HepG2 (cell line): Measurements from ENCODE around the gene OTUD6A. TPM values are rescaled to one million over a fixed set of nuclear protein-coding genes. Genes with fewer than 3 reads are reported as not detected.

Experiments
- ATAC-seq: fragments of 200-7000 bp; cut with Tn5 transposase; 3 replicates; pipeline ENCODE4 v1.9.1; 2020; ENCODE audit warnings: mild to moderate bottlenecking, moderate library complexity
- BruUV-seq: library from RNA; stranded (reverse); fragments of 400-500 nt; replicated peaks from 2 replicates; lab custom pipeline; 2021; lab: Mats Ljungman, UMichigan
- CTCF ChIA-PET: fragments of 300-600 bp; formaldehyde crosslinking; extraction: SDS; loops from one replicate; lab custom pipeline; 2021; ENCODE audit warnings: low total read pairs, inconsistent platforms, low intra/inter-chr PET ratio; lab: Yijun Ruan, JAX
- POLR2A ChIA-PET: fragments of 350-600 bp; sonication (Branson Sonifier 250); formaldehyde crosslinking; loops from one replicate; lab custom pipeline; 2020; ENCODE audit warnings: antibody characterized with exemption, inconsistent platforms; lab: Yijun Ruan, JAX
- DNase-seq: peaks from one replicate; pipeline ENCODE4 v3.0.0-alpha.2; 2015; ENCODE audit warnings: low spot score
- FAIRE-seq: peaks from 3 replicates; lab custom pipeline; 2011; peaks lifted over from hg19 to GRCh38; lab: Jason Lieb, UNC
- H2AFZ ChIP-seq: one replicate; pipeline ENCODE4 v1.6.1; 2011; ENCODE audit warnings: low read length, inconsistent platforms
- H3K27ac ChIP-seq: fragments of 300-600 bp; 3 replicates; pipeline ENCODE4 v1.8.0; 2011; ENCODE audit warnings: mixed run types, mild to moderate bottlenecking, mixed read lengths, low read length, inconsistent platforms; ENCODE audit not compliant: insufficient read depth; ENCODE audit errors: extremely low read length
- H3K27me3 ChIP-seq, 2 experiments: fragments of 200-600 bp in 1 of 2; 2 replicates in 1 of 2; 3 replicates in 1 of 2; pipeline versions ENCODE4 v1.6.0 to v1.8.0; 2011; ENCODE audit warnings: low read length in 2 of 2, mild to moderate bottlenecking in 2 of 2, moderate library complexity in 2 of 2, inconsistent platforms in 1 of 2; ENCODE audit not compliant: insufficient read depth in 2 of 2, control insufficient read depth in 1 of 2
- H3K36me3 ChIP-seq, 2 experiments: fragments of 200-600 bp in 1 of 2; replicated peaks in 1 of 2; 2 replicates in 1 of 2; 3 replicates in 1 of 2; pipeline versions ENCODE4 v1.5.1 to v1.8.0; 2011; ENCODE audit warnings: low read length in 2 of 2, inconsistent platforms in 1 of 2; ENCODE audit not compliant: insufficient read depth in 2 of 2, control insufficient read depth in 1 of 2
- H3K4me1 ChIP-seq: 2 replicates; pipeline ENCODE4 v1.5.1; 2012; ENCODE audit warnings: low read length, inconsistent platforms; ENCODE audit not compliant: insufficient read depth
- H3K4me2 ChIP-seq: 2 replicates; pipeline ENCODE4 v1.6.0; 2011; ENCODE audit warnings: low read depth, low read length, inconsistent platforms
- H3K4me3 ChIP-seq, 3 experiments: fragments of 200-600 bp in 1 of 3; sonication (generic), shearing (Covaris generic) in 1 of 3; replicated peaks in 1 of 3; 2 replicates each; pipeline ENCODE4 v1.5.1; 2011 to 2016; ENCODE audit warnings: low read length in 3 of 3, inconsistent platforms in 2 of 3, low read depth in 2 of 3, mild to moderate bottlenecking in 2 of 3, control low read depth in 1 of 3, mixed read lengths in 1 of 3; ENCODE audit not compliant: insufficient read depth in 1 of 3
- H3K79me2 ChIP-seq: one replicate; pipeline ENCODE4 v1.6.1; 2011; ENCODE audit warnings: low read length, inconsistent platforms; ENCODE audit not compliant: insufficient read depth
- H3K9ac ChIP-seq: 2 replicates; pipeline ENCODE4 v1.6.0; 2011; ENCODE audit warnings: mild to moderate bottlenecking, low read depth, low read length, inconsistent platforms; ENCODE audit not compliant: insufficient read depth
- H3K9me3 ChIP-seq: 2 replicates; pipeline ENCODE4 v1.5.1; 2012; ENCODE audit warnings: mild to moderate bottlenecking, low read length
- H4K20me1 ChIP-seq: 2 replicates; pipeline ENCODE4 v1.6.0; 2011; ENCODE audit warnings: inconsistent platforms, mild to moderate bottlenecking, low read length, moderate library complexity; ENCODE audit not compliant: insufficient read depth
- HIVEP1 ChIP-seq: sonication (generic); formaldehyde crosslinking; IDR thresholded peaks from 2 replicates; pipeline ENCODE4 v1.4.0; 2020; ENCODE audit warnings: mild to moderate bottlenecking, missing genetic modification reagents
- HMG20B ChIP-seq: conservative IDR thresholded peaks from 2 replicates; pipeline ENCODE4 v1.6.1; 2016; ENCODE audit warnings: missing genetic modification reagents, missing compliant biosample characterization
- MAFK ChIP-seq, 2 experiments: IDR thresholded peaks in 1 of 2; conservative IDR thresholded peaks in 1 of 2; 2 replicates each; pipeline ENCODE4 v1.6.1; 2011; ENCODE audit warnings: improper control_type of control experiment in 2 of 2, low read length in 2 of 2
- NFATC3 ChIP-seq: sonication (generic); formaldehyde crosslinking; IDR thresholded peaks from 2 replicates; pipeline ENCODE4 v1.5.1; 2020; ENCODE audit warnings: mild to moderate bottlenecking, missing genetic modification reagents
- NFE2 ChIP-seq: sonication (generic); formaldehyde crosslinking; IDR thresholded peaks from 2 replicates; pipeline ENCODE4 v1.4.0; 2020; ENCODE audit warnings: missing genetic modification reagents
- NFE2L2 ChIP-seq: fragments of 150-350 bp; IDR thresholded peaks from 2 replicates; pipeline ENCODE4 v1.6.1; 2014; ENCODE audit warnings: low read length
- POGZ ChIP-seq: sonication (generic); formaldehyde crosslinking; IDR thresholded peaks from 2 replicates; pipeline ENCODE4 v1.4.0; 2020; ENCODE audit warnings: mild to moderate bottlenecking, missing genetic modification reagents
- RNF2 ChIP-seq: fragments of 450-650 bp; conservative IDR thresholded peaks from 2 replicates; pipeline ENCODE4 v1.6.1; 2016; ENCODE audit warnings: low read depth
- ZBTB4 ChIP-seq: sonication (generic); formaldehyde crosslinking; IDR thresholded peaks from 2 replicates; pipeline ENCODE4 v1.4.0; 2020; ENCODE audit warnings: missing genetic modification reagents, mild to moderate bottlenecking, borderline replicate concordance
- ZNF138 ChIP-seq: sonication (generic); formaldehyde crosslinking; IDR thresholded peaks from 2 replicates; pipeline ENCODE4 v1.5.0; 2020; ENCODE audit warnings: mild to moderate bottlenecking, low read depth, missing genetic modification reagents
- ZNF326 ChIP-seq: sonication (generic); formaldehyde crosslinking; IDR thresholded peaks from 2 replicates; pipeline ENCODE4 v1.4.0; 2020; ENCODE audit warnings: missing genetic modification reagents, borderline replicate concordance
- ZNF607 ChIP-seq: sonication (generic); formaldehyde crosslinking; IDR thresholded peaks from 2 replicates; pipeline ENCODE4 v1.5.1; 2020; ENCODE audit warnings: missing genetic modification reagents, mild to moderate bottlenecking, borderline replicate concordance
- ZNF775 ChIP-seq: sonication (generic); formaldehyde crosslinking; IDR thresholded peaks from 2 replicates; pipeline ENCODE4 v1.4.0; 2020; ENCODE audit warnings: missing genetic modification reagents, mild to moderate bottlenecking, moderate library complexity, borderline replicate concordance
- WGBS: methylation state at CpG from one replicate; pipeline ENCODE4 v1.1.6; 2017; ENCODE audit warnings: low lambda C conversion rate; 5-methylcytosine and 5-hydroxymethylcytosine counted together
- in situ Hi-C: cut with HindIII; loops from 2 replicates; pipeline ENCODE4 v1.10.0; 2017; ENCODE audit warnings: low pct_unique_long_range_greater_than_20kb; ENCODE audit not compliant: extremely low pct_ligation_motif_present
- intact Hi-C: fragments of 100-400 bp; cut with micrococcal nuclease; formaldehyde crosslinking; loops from one replicate; pipeline ENCODE4 v1.10.0; 2022; ENCODE audit not compliant: unreplicated experiment
- polyA plus RNA-seq, 8 experiments: library from polyadenylated mRNA; depleted of rRNA in 3 of 8; stranded (reverse) in 7 of 8; unstranded in 1 of 8; fragments of >200 nt; fragmentation: Illumina TruSeq in 4 of 8; extraction: Trizol in 4 of 8; gene quantifications; 2 replicates each; pipeline versions ENCODE4 v1.2.1 to v1.2.3, GENCODE V29; 2011 to 2016; ENCODE audit warnings: low read depth in 4 of 8, missing spikeins in 1 of 8, mixed read lengths in 1 of 8; ENCODE audit not compliant: insufficient read depth in 1 of 8
- total RNA-seq, 5 experiments: library from RNA; depleted of rRNA; stranded (reverse); fragments of >200 nt; fragmentation: Illumina TruSeq; extraction: Trizol; gene quantifications; 2 replicates each; pipeline ENCODE4 v1.2.3, GENCODE V29; 2016; ENCODE audit warnings: low read depth in 1 of 5
- TF ChIP-seq, protein P1 (sequence below): sonication (generic); formaldehyde crosslinking; IDR thresholded peaks from 2 replicates; pipeline ENCODE4 v1.4.0; 2020; ENCODE audit warnings: missing genetic modification reagents
- TF ChIP-seq, protein P2 (sequence below): sonication (generic); formaldehyde crosslinking; IDR thresholded peaks from 2 replicates; pipeline ENCODE4 v1.4.0; 2020; ENCODE audit warnings: missing genetic modification reagents, borderline replicate concordance

OTUD6A gene
- total and polyA plus RNA-seq, 2 of the 13 experiments (the other 11 are each of a cell fraction or from before 2014, with no cell fraction given): not detected

DNA sequence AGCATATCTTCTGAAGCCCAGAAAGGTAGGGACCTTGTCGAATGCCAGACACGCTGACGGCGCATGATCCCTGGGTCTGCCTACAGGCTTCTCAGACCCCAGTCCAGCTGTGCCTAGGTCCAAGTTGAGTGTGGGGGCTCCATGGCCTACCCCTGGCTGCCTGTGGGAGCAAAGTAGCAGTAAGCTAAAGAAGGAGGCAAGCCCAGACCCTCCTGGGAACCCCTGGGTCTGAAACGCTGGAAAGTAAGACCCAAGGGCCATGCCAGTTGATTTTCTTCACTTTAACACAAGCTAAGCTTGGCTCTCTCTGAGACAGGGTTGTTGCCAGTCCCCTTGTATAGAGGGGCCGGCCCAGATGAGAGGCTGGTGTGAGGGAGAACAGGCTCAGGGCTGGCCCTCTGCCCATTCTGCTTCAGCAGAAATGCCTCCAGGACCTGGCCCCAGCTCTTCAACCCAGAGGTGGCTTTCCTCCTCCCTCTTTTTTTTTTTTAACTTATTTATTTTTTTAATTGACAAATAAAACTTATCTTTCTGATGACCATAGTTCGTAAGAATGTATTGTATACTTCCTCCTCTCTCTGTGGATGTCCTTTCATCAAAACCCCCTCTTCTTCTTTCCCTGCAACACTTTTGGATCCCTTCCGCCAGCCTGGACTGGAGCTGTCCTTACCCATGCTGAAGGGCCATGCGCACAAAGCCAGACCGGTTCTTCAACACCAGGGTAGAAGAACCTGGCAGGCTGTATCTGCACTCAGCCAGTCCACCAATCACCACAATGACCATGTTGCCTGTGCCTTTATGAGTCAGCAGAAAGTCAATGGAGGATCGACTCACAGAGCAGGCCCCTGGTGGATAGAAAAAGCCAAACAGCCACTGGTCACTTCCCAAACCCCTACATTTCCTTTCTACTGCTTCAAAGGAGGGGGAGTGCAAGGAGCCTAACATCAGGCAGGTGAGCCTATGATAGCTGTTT lies 19.6 kb upstream of the OTUD6A start:
- intact Hi-C loops (no loop called here), in situ Hi-C loops (no loop called here)
- H3K27me3 ChIP-seq: no peaks in the 10 kb centered on the region
- H3K9me3 ChIP-seq: no peaks in the 10 kb centered on the region
- CTCF ChIA-PET: no interaction called here
- POLR2A ChIA-PET: no interaction called here
- BruUV-seq: no TSS peak
- FAIRE-seq: no peak
- H3K27ac ChIP-seq: no peak overlapping the region
- 83% methylated on average over 5 of the region's 11 CpGs for WGBS
- H3K4me1 ChIP-seq: peaks cover 15% of the 10 kb centered on the region
- DNase-seq: peak; percentile 18
- no peak overlapping the region for H3K4me2 ChIP-seq
- no peaks in the 10 kb centered on the region for H4K20me1 ChIP-seq
- peak; percentile 73 for ATAC-seq
- H3K36me3 ChIP-seq: no peaks in the 10 kb centered on the region
- H3K79me2 ChIP-seq: no peaks in the 10 kb centered on the region
- H2AFZ ChIP-seq: no peak overlapping the region
- H3K9ac ChIP-seq: no peak overlapping the region
- no peak overlapping the region for H3K4me3 ChIP-seq
- no peak for TF ChIP-seq ZBTB4 (CRISPR knock-in tag)
- no peak for TF ChIP-seq POGZ (CRISPR knock-in tag)
- TF ChIP-seq ZNF607 (CRISPR knock-in tag): no peak
- TF ChIP-seq ZNF775 (CRISPR knock-in tag): no peak
- TF ChIP-seq, protein P1, sequence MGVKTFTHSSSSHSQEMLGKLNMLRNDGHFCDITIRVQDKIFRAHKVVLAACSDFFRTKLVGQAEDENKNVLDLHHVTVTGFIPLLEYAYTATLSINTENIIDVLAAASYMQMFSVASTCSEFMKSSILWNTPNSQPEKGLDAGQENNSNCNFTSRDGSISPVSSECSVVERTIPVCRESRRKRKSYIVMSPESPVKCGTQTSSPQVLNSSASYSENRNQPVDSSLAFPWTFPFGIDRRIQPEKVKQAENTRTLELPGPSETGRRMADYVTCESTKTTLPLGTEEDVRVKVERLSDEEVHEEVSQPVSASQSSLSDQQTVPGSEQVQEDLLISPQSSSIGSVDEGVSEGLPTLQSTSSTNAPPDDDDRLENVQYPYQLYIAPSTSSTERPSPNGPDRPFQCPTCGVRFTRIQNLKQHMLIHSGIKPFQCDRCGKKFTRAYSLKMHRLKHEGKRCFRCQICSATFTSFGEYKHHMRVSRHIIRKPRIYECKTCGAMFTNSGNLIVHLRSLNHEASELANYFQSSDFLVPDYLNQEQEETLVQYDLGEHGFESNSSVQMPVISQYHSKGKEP: no peak
- TF ChIP-seq NFE2L2: peak; percentile 70; the same call in 1 of the 2 replicates
- no peak for TF ChIP-seq NFATC3
- peak; percentile 45 to 53 for TF ChIP-seq MAFK (conservative IDR thresholded peaks at IDR 0.05 in 1 of 2, IDR thresholded peaks at IDR 0.05 in 1 of 2; ENCODE audit: low read length in 2 of 2)
- no peak for TF ChIP-seq ZNF326
- no peak for TF ChIP-seq RNF2
- TF ChIP-seq, protein P2, sequence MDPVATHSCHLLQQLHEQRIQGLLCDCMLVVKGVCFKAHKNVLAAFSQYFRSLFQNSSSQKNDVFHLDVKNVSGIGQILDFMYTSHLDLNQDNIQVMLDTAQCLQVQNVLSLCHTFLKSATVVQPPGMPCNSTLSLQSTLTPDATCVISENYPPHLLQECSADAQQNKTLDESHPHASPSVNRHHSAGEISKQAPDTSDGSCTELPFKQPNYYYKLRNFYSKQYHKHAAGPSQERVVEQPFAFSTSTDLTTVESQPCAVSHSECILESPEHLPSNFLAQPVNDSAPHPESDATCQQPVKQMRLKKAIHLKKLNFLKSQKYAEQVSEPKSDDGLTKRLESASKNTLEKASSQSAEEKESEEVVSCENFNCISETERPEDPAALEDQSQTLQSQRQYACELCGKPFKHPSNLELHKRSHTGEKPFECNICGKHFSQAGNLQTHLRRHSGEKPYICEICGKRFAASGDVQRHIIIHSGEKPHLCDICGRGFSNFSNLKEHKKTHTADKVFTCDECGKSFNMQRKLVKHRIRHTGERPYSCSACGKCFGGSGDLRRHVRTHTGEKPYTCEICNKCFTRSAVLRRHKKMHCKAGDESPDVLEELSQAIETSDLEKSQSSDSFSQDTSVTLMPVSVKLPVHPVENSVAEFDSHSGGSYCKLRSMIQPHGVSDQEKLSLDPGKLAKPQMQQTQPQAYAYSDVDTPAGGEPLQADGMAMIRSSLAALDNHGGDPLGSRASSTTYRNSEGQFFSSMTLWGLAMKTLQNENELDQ: no peak
- no peak for TF ChIP-seq HIVEP1 (CRISPR knock-in tag)
- no peak for TF ChIP-seq ZNF138 (CRISPR knock-in tag)
- TF ChIP-seq HMG20B (CRISPR knock-in tag): no peak
- 0 out of 2 replicates have a peak, but pooled peaks have one; percentile 41 for TF ChIP-seq NFE2 (CRISPR knock-in tag)
